ENCODE measurements around the gene RBL2. TPM values are rescaled to one million over a fixed set of nuclear protein-coding genes. Genes with fewer than 3 reads are reported as not detected.
A peak's percentile ranks its signal among the peaks of the same experiment; 100 is the strongest.
"Not testable (repeated sequence)": the region's sequence is repeated elsewhere in the genome, so short reads cannot be mapped to it uniquely, and the experiment has no call there.

RBL2 gene, protein sequence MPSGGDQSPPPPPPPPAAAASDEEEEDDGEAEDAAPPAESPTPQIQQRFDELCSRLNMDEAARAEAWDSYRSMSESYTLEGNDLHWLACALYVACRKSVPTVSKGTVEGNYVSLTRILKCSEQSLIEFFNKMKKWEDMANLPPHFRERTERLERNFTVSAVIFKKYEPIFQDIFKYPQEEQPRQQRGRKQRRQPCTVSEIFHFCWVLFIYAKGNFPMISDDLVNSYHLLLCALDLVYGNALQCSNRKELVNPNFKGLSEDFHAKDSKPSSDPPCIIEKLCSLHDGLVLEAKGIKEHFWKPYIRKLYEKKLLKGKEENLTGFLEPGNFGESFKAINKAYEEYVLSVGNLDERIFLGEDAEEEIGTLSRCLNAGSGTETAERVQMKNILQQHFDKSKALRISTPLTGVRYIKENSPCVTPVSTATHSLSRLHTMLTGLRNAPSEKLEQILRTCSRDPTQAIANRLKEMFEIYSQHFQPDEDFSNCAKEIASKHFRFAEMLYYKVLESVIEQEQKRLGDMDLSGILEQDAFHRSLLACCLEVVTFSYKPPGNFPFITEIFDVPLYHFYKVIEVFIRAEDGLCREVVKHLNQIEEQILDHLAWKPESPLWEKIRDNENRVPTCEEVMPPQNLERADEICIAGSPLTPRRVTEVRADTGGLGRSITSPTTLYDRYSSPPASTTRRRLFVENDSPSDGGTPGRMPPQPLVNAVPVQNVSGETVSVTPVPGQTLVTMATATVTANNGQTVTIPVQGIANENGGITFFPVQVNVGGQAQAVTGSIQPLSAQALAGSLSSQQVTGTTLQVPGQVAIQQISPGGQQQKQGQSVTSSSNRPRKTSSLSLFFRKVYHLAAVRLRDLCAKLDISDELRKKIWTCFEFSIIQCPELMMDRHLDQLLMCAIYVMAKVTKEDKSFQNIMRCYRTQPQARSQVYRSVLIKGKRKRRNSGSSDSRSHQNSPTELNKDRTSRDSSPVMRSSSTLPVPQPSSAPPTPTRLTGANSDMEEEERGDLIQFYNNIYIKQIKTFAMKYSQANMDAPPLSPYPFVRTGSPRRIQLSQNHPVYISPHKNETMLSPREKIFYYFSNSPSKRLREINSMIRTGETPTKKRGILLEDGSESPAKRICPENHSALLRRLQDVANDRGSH
- 30.0 and 36.1 TPM in 2 replicates for total RNA-seq

GRCh38 chr16:53434377-53435065 lies at the start of gene RBL2:
RBL2 (plus strand) TSS chr16:53434471; CDS start chr16:53434557, 86 bp downstream.
- DNase-seq (ENCODE audit: low read depth, low spot score) = peak; percentile 41

- DNase-seq (ENCODE audit: low read depth, low spot score) = not testable (repeated sequence)
Observed at GRCh38 chr16:53384610-53385009, 49.7 kb upstream of the RBL2 start.

DNA sequence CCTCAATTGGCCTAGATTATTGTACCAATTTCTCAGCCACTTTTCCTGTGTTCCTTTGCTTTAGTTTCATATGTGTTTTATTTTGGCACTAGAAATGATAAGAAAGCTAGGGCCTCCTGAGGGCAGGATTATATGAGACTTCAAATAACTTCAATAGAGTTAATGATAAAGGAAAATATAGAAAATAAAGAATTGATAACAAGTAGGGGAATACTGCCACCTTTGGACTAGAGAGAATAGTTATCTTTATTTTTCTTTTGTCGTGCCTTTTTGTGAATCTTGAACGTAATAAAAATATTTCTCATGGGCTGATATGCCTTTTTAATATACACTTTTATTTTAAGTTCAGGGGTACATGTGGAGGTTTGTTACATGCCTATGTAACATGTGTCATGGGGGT lies 29.3 kb upstream of the RBL2 start:
- no peak for DNase-seq (ENCODE audit: low read depth, low spot score)

DNA sequence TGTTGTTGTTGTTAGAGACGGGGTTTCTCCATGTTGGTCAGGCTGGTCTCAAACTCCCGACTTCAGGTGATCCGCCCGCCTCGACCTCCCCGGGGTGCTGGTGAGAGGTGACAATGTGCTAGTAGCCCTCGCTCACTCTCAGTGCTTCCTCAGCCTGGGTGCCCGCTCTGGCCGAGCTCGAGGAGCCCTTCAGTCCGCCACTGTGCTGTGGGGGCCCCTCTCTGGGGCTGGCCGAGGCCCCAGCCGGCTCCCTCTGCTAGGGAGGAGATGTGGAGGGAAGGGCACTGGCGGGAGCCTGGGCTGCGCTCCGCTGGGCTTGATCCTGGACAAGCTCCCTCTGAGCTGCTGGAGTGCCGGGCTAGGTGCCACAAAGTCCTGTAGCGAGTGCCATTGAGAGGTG lies 21.7 kb upstream of the RBL2 start:
- no peak for DNase-seq (ENCODE audit: low read depth, low spot score)

DNA sequence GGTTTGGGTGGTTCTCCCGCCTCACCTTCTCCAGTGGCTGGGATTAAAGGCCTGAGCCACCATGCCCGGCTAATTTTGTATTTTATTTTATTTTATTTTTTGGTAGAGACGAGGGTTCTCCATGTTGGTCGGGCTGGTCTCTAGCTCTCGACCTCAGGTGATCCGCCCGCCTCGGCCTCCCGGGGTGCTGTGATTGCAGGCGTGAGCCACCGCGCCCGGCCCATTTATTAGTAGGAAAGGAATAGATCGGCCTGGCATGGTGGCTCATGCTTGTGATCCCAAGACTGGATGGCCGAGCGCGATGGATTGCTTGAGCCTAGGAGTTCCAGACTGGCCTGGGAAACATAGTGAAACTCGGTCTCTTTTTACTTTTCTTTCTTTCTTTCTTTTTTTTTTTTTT lies 20.4 kb upstream of the RBL2 start:
- no peak for DNase-seq (ENCODE audit: low read depth, low spot score)

- no peak for DNase-seq (ENCODE audit: low read depth, low spot score)
Observed at GRCh38 chr16:53414381-53414780, 19.9 kb upstream of the RBL2 start.

DNA sequence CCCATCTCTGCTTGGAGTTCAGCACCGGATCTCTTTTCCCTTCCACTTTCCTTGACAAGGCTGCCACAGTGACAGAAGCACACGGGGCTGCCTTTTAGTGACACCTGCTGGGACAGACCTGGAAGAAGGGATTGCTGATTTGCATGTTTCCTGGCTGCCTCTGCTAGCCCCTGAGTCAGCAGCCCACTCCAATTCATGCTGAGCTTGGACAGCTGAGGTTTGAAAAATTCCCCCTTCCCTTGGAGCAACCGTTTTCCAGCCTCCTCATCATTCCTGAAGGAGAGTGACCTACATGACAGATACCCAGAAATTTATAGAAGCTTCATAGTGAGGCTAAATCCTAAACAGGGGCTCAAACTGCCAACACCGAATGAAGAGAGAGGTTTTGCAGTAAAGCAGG lies 18.8 kb upstream of the RBL2 start:
- no peak for DNase-seq (ENCODE audit: low read depth, low spot score)

DNA sequence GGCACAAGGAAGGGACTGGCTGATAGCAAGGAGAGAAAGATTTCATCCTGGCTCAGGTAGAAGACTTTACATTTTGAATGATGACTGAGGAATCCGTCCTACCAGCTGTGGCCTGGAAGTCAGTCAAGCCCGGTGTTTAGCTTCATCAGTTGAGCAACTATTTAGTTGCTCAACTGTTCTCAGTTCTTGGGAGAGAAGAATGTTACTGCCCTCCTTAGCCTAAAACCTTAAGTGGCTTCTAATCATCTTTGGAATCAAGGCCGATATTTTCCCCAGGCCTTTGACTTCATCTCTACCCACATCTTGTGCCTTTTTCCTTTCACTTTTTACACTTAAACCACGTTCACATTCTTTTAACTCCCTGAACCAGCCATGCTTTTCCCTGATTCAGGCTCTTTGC lies 17.3 kb upstream of the RBL2 start:
- DNase-seq (ENCODE audit: low read depth, low spot score) = no peak

DNA sequence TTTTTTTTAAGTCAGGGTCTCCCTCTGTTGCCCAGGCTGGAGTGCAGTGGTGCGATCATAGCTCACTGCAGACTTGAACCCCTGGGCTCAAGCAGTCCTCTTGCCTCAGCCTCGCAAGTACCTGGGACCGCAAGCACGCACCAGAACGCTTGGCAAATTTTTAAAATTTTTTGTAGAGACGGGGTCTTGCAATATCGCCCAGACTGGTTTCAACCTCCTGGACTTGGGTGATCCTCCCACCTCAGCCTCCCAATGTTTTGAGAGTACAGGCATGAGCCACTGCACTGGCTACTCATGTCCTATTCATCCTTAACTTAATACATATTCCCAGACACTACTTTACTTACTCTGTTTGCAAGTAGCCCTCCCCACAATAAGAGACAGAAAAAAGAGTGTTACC lies 16.3 kb upstream of the RBL2 start:
- no peak for DNase-seq (ENCODE audit: low read depth, low spot score)

- DNase-seq (ENCODE audit: low read depth, low spot score) = not testable (repeated sequence)
Observed at GRCh38 chr16:53419383-53419709, 14.9 kb upstream of the RBL2 start.

DNA sequence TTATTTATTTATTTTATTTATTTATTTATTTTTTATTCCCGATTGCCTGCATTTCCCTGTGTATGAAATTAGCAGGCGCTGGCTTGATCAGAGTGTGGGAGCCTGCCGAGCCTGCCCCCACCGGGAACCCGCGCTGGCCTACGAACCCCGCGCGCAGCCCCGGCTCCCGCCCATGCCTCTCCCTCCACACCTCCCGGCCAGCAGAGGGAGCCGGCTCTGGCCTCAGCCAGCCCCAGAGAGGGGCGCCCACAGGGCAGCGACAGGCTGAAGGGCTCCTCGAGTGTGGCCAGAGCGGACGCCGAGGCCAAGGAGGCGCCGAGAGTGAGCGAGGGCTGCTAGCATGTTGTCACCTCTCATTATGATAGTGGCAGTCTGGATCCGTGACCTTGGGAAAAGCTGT lies 13.0 kb upstream of the RBL2 start:
- no peak for DNase-seq (ENCODE audit: low read depth, low spot score)

DNA sequence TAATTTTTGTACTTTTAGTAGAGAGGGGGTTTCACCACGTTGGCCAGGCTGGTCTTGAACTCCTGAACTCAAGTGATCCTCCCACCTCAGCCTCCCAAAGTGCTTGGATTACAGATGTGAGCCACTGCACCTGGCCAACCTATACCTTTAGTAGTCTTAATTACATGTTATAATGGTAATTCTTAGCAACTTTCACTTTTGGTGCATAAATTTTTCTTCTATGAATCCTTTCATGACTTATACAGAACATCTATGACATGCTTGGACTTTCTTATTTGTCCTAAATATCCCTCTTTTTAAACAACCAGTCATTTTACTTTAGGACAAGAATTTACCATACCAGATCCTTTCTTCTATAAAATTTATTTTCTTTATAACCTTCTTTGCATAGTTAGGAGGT lies 10.3 kb upstream of the RBL2 start:
- DNase-seq (ENCODE audit: low read depth, low spot score) = not testable (repeated sequence)

- no peak for DNase-seq (ENCODE audit: low read depth, low spot score)
Observed at GRCh38 chr16:53428681-53429080, 5.6 kb upstream of the RBL2 start.

DNA sequence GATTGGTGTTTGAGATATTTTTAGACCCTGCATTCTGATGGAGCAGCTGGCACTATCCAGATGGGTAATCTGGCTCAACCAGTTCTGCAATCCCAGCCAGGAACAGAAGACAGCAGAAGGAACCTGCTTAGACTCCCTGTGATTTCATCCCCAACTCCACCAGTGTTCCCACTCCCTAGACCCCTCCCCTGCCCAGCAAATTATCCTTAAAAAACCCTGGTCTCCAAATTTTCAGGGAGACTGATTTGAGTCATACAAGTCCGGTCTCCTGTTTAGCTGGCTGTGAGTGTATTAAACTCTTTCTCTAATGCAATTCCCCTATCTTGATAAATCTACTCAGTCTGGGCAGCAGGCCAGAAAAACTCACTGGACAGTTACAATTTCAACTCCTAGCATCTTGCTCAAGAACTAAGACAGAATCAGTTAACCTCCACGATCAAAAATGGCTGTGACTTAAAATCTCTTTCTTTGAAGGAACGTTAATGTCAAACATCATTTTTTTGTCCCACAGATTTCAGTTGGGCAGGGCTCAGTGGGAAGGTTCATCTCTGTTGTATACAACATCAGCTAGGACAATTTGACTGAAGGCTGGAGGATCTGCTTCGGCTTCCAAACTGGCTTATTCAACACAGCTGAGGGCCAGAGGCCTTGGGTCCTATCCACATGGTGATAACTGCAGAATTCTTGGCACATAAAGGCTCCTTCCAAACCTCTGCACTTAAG lies 4.9 kb upstream of the RBL2 start:
- no peak for DNase-seq (ENCODE audit: low read depth, low spot score)

- no peak for DNase-seq (ENCODE audit: low read depth, low spot score)
Observed at GRCh38 chr16:53430363-53430762, 3.9 kb upstream of the RBL2 start.

GRCh38 chr16:53433509-53433908 lies 762 bp upstream of the RBL2 start:
- no peak for DNase-seq (ENCODE audit: low read depth, low spot score)

GRCh38 chr16:53433930-53434376 lies 318 bp upstream of the RBL2 start:
- DNase-seq (ENCODE audit: low read depth, low spot score) = no peak

DNA sequence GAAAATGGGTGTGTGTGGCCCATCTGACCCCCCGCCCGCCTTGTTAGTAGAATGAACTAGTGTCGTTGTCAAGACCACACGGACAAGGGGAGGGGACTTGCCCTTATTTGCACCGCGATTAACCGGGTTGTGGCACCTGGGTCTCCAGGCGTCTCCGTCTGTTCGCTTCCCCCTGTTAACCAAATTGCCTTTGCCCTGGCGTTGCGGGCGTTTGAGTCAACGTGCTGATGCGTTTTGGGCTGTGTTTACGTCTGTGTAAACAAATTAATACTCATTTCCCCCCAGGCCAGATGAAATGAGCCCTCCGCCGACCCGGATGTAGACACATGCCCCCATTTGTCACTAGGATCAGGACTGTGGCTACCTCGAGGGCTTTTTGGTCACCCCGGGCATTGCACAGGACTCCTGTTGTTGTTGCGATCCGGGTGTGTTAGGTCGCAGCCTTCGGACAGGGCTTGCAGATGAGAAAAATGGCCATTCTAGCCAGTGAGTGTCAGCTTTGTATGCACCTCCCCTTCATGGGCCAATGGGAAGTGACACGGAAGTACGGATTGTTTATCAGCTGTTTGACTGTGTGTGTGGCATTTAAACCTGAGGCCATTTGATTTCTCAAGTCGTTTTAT lies 906 bp downstream of the RBL2 start:
- peak; percentile 72 for DNase-seq (ENCODE audit: low read depth, low spot score)

DNA sequence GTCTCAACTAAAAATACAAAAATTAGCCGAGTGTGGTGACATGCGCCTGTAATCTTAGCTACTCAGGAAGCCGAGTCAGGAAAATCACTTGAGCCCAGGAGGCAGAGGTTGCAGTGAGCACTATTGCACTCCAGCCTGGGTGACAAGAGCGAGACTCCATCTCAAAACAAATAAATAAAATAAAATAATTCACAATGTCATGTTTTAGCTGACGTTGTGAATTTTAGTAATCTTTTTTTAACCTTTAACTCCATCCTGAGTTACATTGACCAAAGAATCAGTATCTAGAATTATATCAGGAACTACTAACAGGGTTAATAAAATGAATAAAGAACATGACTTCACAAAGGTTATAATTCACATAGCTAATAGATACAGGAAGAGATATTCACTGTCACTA lies 5.9 kb downstream of the RBL2 start:
- no peak for DNase-seq (ENCODE audit: low read depth, low spot score)

- DNase-seq (ENCODE audit: low read depth, low spot score) = no peak
Observed at GRCh38 chr16:53445534-53445933, 11.3 kb downstream of the RBL2 start.
